GM12874 (cell line): ENCODE measurements around the gene SLCO4C1.

ENCODE experiments used
- TF ChIP-seq, protein P1 (sequence below): IDR thresholded peaks from 2 replicates; pipeline ENCODE4 v1.5.1; 2011; ENCODE audit warnings: low read depth, mild to moderate bottlenecking, control low read depth, low read length, moderate library complexity; ENCODE audit not compliant: insufficient read depth

SLCO4C1 gene

DNA sequence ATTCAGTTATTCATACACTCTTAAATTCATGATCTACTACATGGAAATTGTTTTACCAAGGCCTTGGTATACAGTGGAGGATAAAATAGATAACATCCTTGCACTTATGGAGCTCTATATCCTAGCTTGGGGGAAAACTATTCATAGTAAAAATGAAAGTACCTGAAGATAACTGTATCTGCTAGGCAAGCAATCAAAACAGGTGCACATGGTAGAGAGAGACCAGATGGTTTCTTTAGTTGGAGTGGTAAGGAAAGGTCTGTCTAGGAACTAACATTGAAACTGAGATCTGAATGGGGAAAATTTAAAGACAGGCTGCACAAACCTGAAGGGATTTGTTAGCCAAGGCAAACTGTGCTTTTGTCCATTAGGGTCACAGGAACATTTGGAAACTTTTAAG lies 11.1 kb upstream of the SLCO4C1 start:
- TF ChIP-seq, protein P1, sequence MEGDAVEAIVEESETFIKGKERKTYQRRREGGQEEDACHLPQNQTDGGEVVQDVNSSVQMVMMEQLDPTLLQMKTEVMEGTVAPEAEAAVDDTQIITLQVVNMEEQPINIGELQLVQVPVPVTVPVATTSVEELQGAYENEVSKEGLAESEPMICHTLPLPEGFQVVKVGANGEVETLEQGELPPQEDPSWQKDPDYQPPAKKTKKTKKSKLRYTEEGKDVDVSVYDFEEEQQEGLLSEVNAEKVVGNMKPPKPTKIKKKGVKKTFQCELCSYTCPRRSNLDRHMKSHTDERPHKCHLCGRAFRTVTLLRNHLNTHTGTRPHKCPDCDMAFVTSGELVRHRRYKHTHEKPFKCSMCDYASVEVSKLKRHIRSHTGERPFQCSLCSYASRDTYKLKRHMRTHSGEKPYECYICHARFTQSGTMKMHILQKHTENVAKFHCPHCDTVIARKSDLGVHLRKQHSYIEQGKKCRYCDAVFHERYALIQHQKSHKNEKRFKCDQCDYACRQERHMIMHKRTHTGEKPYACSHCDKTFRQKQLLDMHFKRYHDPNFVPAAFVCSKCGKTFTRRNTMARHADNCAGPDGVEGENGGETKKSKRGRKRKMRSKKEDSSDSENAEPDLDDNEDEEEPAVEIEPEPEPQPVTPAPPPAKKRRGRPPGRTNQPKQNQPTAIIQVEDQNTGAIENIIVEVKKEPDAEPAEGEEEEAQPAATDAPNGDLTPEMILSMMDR, result no peak

DNA sequence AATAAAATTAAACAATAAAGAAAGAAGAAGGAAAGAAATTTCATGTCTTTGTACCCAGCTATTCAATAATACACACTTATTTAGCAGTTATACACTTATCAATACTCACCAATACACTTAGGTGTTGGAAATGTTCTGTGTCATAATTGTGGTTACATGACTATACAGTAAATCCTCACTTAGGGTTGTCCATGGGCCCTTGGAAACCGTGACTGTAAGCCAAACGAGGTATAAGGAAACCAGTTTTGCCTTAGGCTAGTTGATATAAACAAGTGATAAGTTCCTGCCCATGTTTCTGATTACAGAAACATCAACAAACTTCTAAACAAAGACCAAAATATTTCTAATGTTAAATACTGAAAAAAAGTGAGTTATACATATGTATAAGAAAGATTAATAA lies 10.0 kb upstream of the SLCO4C1 start:
- TF ChIP-seq, protein P1, result no peak

DNA sequence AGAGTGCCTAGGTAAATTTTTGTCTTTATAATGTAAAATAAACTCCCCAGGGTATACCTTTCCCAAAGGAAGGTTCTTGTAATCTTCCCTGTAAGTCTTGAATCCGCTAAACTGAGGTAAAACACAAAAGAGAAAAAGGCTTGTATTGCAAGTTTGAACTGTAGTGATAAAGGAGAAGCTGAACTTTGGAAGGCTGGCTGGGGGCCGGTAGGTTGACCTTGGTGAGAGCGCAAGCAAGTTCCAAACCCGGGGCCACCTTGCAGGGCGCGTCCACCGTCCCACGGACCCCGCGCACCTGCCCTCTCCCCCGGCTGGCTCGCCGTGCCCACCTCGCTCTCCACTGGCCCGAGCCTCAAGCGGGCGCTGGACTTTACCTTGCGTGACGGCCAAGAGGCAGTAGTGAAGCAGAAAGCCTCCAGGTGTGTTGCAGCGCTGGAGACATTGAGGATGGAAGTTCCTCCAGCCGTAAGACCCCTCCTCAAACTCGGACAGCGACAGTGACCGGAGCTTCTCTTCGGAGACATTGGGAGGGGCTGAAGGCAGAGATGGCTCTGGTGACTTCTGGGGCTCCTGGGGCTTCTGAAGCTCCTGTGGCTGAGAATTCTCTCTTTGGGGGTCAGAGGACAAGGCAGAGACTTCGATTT lies 428 bp downstream of the SLCO4C1 start:
- TF ChIP-seq, protein P1, result no peak

DNA sequence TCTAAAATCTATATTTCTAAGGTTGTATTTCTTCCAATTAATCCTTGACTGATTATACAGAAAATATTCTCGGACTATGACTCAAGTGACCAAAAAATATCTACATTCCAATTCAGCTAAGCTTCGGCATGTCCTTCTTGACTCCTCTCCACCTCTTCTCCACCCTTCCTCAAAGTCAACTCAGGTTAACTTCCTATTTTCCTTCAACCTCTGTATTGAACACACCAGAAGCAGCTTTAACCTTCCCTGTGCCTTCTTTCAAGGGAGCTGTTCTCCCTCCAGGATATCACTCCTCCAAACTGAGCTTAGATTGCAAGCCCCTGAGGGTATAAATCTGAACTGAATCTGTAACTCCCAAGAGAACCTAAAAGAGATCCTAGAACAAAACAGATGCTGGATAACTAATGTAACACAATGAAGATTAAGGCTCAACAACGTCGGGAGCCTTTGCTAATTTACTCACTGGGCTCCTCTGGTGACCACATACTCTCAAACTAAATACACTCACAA lies 1.1 kb downstream of the SLCO4C1 start:
- TF ChIP-seq, protein P1, result no peak

DNA sequence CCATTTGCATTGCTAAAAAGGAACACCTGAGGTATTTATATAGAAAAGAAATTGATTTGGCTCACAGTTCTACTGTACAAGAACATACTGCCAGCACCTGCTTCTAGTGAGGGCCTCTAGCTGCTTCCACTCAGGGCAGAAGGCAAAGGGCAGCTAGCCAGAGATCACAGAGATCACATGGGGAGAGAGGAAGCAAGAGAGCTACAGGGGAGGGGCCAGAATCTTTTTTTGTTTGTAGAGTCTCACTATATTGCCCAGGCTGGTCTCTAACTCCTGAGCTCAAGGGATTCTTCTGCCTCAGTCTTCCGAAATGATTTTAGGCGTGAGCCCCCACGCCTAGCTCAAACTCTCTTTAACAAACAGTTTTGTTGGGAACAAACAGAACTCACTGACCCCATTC lies 6.1 kb downstream of the SLCO4C1 start:
- TF ChIP-seq, protein P1, result no peak

DNA sequence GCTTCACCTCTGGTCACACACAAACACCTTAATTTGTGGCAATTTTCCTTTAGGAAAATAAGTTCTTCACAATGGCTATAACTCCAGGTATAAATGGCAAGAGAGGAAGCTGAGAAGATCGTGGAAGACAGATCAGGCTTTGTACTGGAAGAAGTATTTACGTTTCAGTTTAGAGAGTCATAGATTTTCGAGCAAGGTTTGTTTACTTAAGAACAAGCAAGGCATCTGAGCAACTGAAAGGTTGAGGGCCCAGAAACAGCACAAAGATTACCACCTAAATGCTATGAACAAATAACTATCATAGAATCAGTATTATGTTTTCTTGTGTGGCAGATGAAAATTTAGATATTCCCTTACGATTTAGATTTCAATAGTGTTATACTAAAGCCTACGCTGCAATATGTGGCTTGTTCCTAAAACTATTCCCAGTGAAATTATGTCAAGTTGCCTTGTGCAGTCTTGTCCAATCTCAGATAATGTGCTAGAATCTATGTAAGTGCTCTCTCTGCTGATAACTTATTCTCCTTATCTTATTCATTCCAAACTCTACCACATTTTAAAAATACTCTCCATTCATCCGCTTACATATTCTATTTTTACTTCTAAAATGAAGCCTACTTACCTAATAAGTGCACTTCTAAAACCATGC lies 6.7 kb downstream of the SLCO4C1 start:
- TF ChIP-seq, protein P1, result no peak

DNA sequence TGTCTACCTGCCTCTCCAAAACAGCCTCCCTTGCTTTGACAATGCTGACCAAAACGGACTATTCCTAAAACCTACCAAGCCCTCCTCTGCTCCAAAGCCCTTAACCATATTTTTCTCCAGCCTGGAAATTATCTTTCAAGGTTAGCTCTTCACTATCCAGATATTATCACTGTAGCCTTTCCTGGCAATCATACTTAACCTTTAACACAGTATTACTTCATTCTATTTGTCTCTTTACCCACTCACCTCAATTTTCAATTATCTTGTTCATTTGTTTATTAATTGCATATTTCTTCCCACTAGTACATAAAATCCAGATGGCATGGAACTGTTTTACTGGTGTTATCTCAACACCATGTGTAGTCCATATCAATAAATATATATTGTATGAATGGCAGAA lies 7.5 kb downstream of the SLCO4C1 start:
- TF ChIP-seq, protein P1, result no peak
